GM18505 (cell line): Measurements from ENCODE around the gene BTBD17.
"Not testable (repeated sequence)": the region's sequence is repeated elsewhere in the genome, so short reads cannot be mapped to it uniquely, and the experiment has no call there.

Source experiments
- ATAC-seq: cut with Tn5 transposase; IDR thresholded peaks from one replicate; pipeline ENCODE4 v1.9.1; 2021; ENCODE audit not compliant: unreplicated experiment
- POLR2A ChIP-seq: IDR thresholded peaks from 4 replicates; pipeline ENCODE4 v1.6.1; 2011; ENCODE audit warnings: borderline replicate concordance; ENCODE audit not compliant: insufficient read depth, insufficient read length; ENCODE audit errors: extremely low read depth

The BTBD17 gene, protein sequence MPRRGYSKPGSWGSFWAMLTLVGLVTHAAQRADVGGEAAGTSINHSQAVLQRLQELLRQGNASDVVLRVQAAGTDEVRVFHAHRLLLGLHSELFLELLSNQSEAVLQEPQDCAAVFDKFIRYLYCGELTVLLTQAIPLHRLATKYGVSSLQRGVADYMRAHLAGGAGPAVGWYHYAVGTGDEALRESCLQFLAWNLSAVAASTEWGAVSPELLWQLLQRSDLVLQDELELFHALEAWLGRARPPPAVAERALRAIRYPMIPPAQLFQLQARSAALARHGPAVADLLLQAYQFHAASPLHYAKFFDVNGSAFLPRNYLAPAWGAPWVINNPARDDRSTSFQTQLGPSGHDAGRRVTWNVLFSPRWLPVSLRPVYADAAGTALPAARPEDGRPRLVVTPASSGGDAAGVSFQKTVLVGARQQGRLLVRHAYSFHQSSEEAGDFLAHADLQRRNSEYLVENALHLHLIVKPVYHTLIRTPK

GRCh38 chr17:74361230-74362068 is at the start of gene BTBD17:
TSS of gene BTBD17 (minus strand) at chr17:74361868. CDS start at chr17:74361819, 49 bp downstream.
- no peak for TF ChIP-seq POLR2A
- no peak for ATAC-seq

GRCh38 chr17:74410001-74410443 is 48.4 kb upstream of the BTBD17 start:
- TF ChIP-seq POLR2A, result no peak

GRCh38 chr17:74408815-74409214 is 47.1 kb upstream of the BTBD17 start:
- no peak for ATAC-seq
- TF ChIP-seq POLR2A, result no peak

More at GRCh38 chr17:74410001-74410443, 48.4 kb upstream of the BTBD17 start:
- ATAC-seq, result no peak

DNA sequence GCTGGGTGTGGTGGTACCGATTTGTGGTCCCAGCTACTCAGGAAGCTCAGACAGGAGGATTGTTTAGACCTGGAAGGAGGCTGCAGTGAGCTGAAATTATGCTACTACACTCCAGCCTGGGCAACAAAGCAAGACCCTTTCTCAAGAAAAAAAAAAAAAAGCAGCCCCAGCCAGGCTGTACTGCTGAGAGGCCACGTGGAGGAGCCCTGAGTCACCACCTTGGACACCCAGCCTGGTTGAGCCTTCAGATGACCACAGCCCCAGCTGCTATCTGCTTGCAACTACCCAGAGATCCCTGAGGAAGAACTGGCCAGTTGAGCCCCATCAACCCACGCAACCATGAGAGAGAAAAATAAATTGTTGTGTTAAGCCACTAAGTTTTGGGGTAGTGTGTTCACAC is 46.6 kb upstream of the BTBD17 start:
- no peak for TF ChIP-seq POLR2A
- ATAC-seq, result no peak

DNA sequence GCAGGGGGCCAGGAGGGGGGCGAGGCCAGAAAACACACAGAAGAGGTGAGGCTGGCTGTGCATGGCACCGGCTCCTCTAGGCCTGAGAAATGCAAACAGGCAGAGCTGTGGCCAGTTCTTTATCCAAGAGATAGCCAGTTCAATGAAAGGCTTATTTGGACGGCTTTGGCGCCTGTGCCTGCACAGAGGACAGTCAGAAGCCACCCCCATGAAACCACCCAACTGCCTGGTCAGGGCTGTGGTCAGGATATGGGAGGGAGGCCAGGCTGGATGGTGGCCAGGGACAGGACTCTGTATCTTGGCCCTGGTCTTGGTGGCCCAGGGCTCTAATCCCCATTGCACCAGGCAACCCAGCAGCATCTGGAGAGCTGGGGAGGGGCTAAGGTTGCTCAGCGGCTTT is 45.7 kb upstream of the BTBD17 start:
- ATAC-seq, result no peak
- TF ChIP-seq POLR2A, result no peak

DNA sequence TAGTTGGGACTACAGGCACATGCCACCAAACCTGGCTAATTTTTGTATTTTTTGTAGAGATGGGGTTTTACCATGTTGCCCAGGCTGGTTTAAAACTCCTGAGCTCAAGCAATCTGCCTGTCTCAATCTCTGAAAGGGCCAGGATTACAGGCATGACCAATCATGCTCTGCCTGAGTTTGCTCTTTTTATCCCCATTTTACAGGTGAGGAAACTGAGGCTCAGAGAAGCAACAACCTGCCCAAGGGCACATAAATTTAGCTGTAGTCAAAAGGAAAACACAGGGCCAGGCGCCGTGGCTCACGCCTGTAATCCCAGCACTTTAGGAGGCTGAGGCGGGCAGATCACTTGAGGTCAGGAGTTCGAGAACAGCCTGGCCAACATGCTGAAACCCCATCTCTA is 43.6 kb upstream of the BTBD17 start:
- not testable (repeated sequence) for ATAC-seq

DNA sequence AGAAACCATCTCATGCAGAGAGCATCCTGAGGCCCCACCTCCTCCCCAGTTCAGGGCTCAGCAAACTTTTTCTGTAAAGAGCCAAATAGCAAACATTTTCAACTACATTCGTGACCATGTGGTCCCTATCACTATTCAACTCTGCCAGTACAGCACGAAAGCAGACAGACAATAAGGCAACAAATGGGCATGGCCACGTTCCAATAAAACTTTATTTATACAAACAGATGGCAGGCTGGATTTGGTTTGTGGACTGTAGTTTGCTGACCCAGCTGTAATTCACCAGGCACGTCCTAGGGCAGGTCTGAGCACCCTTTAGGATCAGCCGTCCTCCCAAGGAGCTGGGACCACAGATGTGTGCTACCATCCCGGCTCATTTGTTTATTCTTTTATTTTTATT is 43.1 kb upstream of the BTBD17 start:
- TF ChIP-seq POLR2A, result no peak
- no peak for ATAC-seq

DNA sequence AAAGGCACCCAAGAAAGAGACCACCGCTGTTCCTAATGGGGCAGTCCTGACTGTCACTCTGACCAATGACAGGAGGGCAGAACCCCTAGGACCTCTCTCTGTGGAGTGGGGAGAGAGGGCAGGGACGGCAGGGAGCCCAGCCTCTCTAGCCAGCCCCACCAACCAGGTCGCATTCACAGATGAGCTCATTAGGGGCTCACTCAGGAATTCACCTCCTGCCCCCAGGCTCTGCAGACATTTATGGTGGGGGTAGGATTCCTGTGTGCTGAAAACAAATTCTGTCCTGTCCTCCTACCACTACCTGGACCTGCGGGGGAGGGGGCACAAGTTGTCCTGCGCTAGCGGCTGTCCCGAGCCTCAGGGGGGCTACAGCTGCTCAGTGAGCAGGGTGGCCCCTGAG is 42.5 kb upstream of the BTBD17 start:
- no peak for ATAC-seq
- no peak for TF ChIP-seq POLR2A

- TF ChIP-seq POLR2A, result no peak
- ATAC-seq, result no peak
Observed at GRCh38 chr17:74403512-74404137, 42.0 kb upstream of the BTBD17 start.

- TF ChIP-seq POLR2A, result no peak
- ATAC-seq, result no peak
Observed at GRCh38 chr17:74402048-74402447, 40.4 kb upstream of the BTBD17 start.

GRCh38 chr17:74396567-74396966 is 34.9 kb upstream of the BTBD17 start:
- no peak for TF ChIP-seq POLR2A
- ATAC-seq, result no peak

DNA sequence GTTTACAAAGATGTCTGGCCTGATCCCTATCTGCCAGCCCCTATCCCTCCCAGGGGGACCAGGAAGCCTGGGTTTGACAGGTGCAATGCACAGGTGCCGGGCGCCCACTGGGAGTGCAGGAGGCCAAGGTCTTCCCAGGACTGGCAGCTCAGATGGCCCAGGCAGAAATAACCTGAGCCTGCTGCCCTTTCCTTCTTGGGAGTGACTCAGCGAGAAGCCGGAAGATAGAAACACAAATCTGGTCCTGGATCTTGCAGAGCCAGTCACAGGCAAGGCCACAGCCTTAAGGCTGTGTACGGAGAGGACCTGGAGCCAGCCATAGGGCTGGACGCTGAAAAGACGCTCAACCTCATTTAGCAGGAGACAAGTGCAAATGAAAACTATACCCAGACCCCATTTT is 33.3 kb upstream of the BTBD17 start:
- ATAC-seq, result no peak
- TF ChIP-seq POLR2A, result no peak

- TF ChIP-seq POLR2A, result no peak
- ATAC-seq, result no peak
Observed at GRCh38 chr17:74394275-74394950, 32.7 kb upstream of the BTBD17 start.
